BJ (cell line): ENCODE measurements around the gene NPTX1. TPM values are rescaled to one million over a fixed set of nuclear protein-coding genes. Genes with fewer than 3 reads are reported as not detected.

ENCODE experiments used
- CTCF ChIA-PET: fragments of 350-600 bp; formaldehyde crosslinking; extraction: SDS; loops from one replicate; lab custom pipeline; 2021; ENCODE audit warnings: antibody characterized with exemption, inconsistent platforms; lab: Yijun Ruan, JAX
- POLR2A ChIA-PET: fragments of 300-600 bp; sonication (Branson Sonifier 250); formaldehyde crosslinking; extraction: SDS; loops from one replicate; lab custom pipeline; 2021; ENCODE audit warnings: antibody characterized with exemption; lab: Charles Lee
- DNase-seq: peaks from one replicate; pipeline ENCODE4 v3.0.0-alpha.2; 2011; ENCODE audit warnings: low read depth
- H3K27me3 ChIP-seq: 2 replicates; pipeline ENCODE4 v1.6.0; 2011; ENCODE audit warnings: low read length; ENCODE audit not compliant: control insufficient read depth, insufficient read depth
- H3K36me3 ChIP-seq: 2 replicates; pipeline ENCODE4 v1.5.1; 2011; ENCODE audit warnings: low read length; ENCODE audit not compliant: control insufficient read depth, insufficient read depth
- H3K4me3 ChIP-seq: 2 replicates; pipeline ENCODE4 v1.5.1; 2011; ENCODE audit warnings: low read depth, mild to moderate bottlenecking, control low read depth, low read length
- CTCF ChIP-seq: IDR thresholded peaks from 2 replicates; pipeline ENCODE4 v1.5.1; 2011; ENCODE audit warnings: low read depth, mild to moderate bottlenecking, control low read depth, inconsistent platforms, low read length, moderate library complexity; ENCODE audit not compliant: insufficient read depth
- polyA plus RNA-seq: library from polyadenylated mRNA; depleted of rRNA; stranded (reverse); fragments of >200 nt; gene quantifications from 2 replicates; pipeline ENCODE4 v1.2.3, GENCODE V29; 2011

NPTX1 gene
- polyA plus RNA-seq, 1 experiment = 0.43 TPM

- no peaks in the 10 kb centered on the region for H3K36me3 ChIP-seq
- no peak for TF ChIP-seq CTCF
- ChIA-PET POLR2A (no interaction called here), CTCF (interaction anchor here (1.7 kb wide), 1 partner anchor 94 kb away, joined by 5 read pairs; no protein-coding TSS in a partner anchor)
- H3K27me3 ChIP-seq = peaks cover 36% of the 10 kb centered on the region
- no peak for DNase-seq
- H3K4me3 ChIP-seq = no peak overlapping the region
Observed at GRCh38 chr17:80482058-80482318, 5.6 kb upstream of the NPTX1 start.

GRCh38 chr17:80481284-80482057 is 5.1 kb upstream of the NPTX1 start:
- no peak for DNase-seq
- ChIA-PET POLR2A (no interaction called here), CTCF (interaction anchor here (0.8 to 1.7 kb wide), 3 partner anchors 9 to 97 kb away, joined by 3 to 5 read pairs (median 5); no protein-coding TSS in a partner anchor)
- H3K36me3 ChIP-seq = no peaks in the 10 kb centered on the region
- peaks cover 39% of the 10 kb centered on the region for H3K27me3 ChIP-seq
- TF ChIP-seq CTCF = no peak
- H3K4me3 ChIP-seq = no peak overlapping the region

GRCh38 chr17:80480248-80480647 is 3.8 kb upstream of the NPTX1 start:
- no peak for DNase-seq
- TF ChIP-seq CTCF = no peak
- CTCF ChIA-PET = interaction anchor here (0.7 to 1.4 kb wide), 3 partner anchors 10 to 250 kb away, joined by 3 to 5 read pairs (median 3); no protein-coding TSS in a partner anchor
- no peaks in the 10 kb centered on the region for H3K36me3 ChIP-seq
- POLR2A ChIA-PET = no interaction called here
- peaks cover 44% of the 10 kb centered on the region for H3K27me3 ChIP-seq
- H3K4me3 ChIP-seq = no peak overlapping the region

GRCh38 chr17:80479246-80479566 is 2.8 kb upstream of the NPTX1 start:
- CTCF ChIA-PET = interaction anchor here (1.0 kb wide), 1 partner anchor 15 kb away, joined by 4 read pairs; no protein-coding TSS in a partner anchor
- H3K27me3 ChIP-seq = peaks cover 49% of the 10 kb centered on the region

More at GRCh38 chr17:80479246-80479566, 2.8 kb upstream of the NPTX1 start:
- Histone ChIP-seq H3K4me3 (no peak overlapping the region), H3K36me3 (no peaks in the 10 kb centered on the region)
- no peak for DNase-seq
- POLR2A ChIA-PET = no interaction called here
- no peak for TF ChIP-seq CTCF
